ENCODE measurements around the gene S100A14. TPM values are rescaled to one million over a fixed set of nuclear protein-coding genes. Genes with fewer than 3 reads are reported as not detected.
"Not testable (repeated sequence)": the region's sequence is repeated elsewhere in the genome, so short reads cannot be mapped to it uniquely, and the experiment has no call there.

S100A14 gene
- polyA plus RNA-seq, 1 donor, result 437 TPM

DNA sequence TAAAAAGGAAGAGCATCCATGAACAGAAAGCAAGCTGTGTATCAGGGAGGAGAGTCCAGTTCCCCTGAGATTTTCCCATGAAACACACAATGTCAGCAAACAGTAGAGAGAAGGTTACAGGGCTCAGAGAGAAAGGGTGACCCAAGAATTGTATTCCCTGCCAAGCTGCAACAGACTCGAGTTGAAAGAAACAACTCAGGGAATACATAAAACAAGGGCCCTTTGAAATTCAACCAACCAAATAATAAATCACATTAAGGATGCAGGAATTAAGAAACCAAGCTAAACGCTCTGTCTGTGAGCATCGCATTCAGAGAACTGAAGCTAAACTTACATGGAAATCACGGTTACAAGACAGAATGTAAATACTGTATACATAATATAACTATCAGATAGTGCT is 23.4 kb downstream of the S100A14 start:
- H3K4me1 ChIP-seq (ENCODE audit: control insufficient read depth, insufficient read depth, low read length), result no peaks in the 10 kb centered on the region
- H3K27ac ChIP-seq (ENCODE audit: low read length), result no peak overlapping the region
- no peaks in the 10 kb centered on the region for H3K27me3 ChIP-seq (ENCODE audit: control insufficient read depth, insufficient read depth, low read length)
- DNase-seq, result no peak
- WGBS (ENCODE audit: insufficient coverage, low lambda C conversion rate), result 80% methylated on average over 1 of the region's 4 CpGs
- H3K9me3 ChIP-seq (ENCODE audit: control insufficient read depth, low read depth, low read length), result no peaks in the 10 kb centered on the region
- H3K36me3 ChIP-seq (ENCODE audit: control insufficient read depth, insufficient read depth, low read length), result no peaks in the 10 kb centered on the region
- H3K4me3 ChIP-seq (ENCODE audit: low read length), result no peak overlapping the region

DNA sequence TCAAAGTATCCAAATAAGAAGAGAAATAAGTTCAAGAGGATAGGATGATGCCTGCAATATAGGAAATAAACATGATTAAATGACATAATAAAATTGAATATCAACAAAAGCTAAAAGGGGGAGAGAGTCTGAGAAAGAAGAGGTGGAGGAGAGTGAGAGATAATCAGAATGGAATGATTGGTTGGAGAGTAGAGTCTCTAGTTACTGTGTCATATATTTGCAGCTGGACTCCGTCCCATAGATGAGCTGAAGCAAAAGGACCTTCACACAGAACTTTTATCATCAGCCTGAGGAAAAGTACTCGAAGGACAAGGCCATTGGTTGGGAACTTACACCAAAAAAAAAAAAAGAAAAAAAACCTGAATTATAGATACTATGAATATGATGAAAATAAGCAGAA is 27.6 kb downstream of the S100A14 start:
- H3K4me3 ChIP-seq (ENCODE audit: low read length), result no peak overlapping the region
- no peaks in the 10 kb centered on the region for H3K36me3 ChIP-seq (ENCODE audit: control insufficient read depth, insufficient read depth, low read length)
- no peaks in the 10 kb centered on the region for H3K9me3 ChIP-seq (ENCODE audit: control insufficient read depth, low read depth, low read length)
- H3K27me3 ChIP-seq (ENCODE audit: control insufficient read depth, insufficient read depth, low read length), result no peaks in the 10 kb centered on the region
- H3K4me1 ChIP-seq (ENCODE audit: control insufficient read depth, insufficient read depth, low read length), result no peaks in the 10 kb centered on the region
- H3K27ac ChIP-seq (ENCODE audit: low read length), result no peak overlapping the region
- DNase-seq, result no peak
- no CpG with 5 or more reads among the region's 2 CpGs for WGBS (ENCODE audit: insufficient coverage, low lambda C conversion rate)

GRCh38 chr1:153588033-153588432 is 28.1 kb downstream of the S100A14 start:
- not testable (repeated sequence) for H3K27ac ChIP-seq (ENCODE audit: low read length); H3K4me1 ChIP-seq (ENCODE audit: control insufficient read depth, insufficient read depth, low read length); DNase-seq; H3K27me3 ChIP-seq (ENCODE audit: control insufficient read depth, insufficient read depth, low read length); H3K36me3 ChIP-seq (ENCODE audit: control insufficient read depth, insufficient read depth, low read length); H3K4me3 ChIP-seq (ENCODE audit: low read length); H3K9me3 ChIP-seq (ENCODE audit: control insufficient read depth, low read depth, low read length)
- WGBS (ENCODE audit: insufficient coverage, low lambda C conversion rate), result 60% methylated on average over 1 of the region's 10 CpGs

DNA sequence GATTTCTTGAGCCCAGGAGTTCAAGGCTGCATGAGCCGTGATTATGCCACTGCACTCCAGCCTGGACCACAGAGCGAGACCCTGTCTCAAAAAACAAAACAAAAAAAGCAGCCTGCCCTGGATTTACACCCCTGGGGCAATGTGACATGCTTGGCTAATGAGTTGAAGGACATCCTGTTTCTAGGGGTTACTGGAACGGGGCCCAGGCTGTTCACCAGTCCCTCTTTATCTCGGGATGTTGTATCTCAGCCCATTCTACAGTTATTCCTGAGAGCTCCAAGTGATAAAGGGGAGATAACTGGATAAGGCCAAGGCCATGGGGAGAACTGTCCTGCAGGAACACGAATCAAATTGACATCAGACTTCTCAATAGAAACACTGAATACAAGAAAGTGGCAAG is 28.8 kb downstream of the S100A14 start:
- no peaks in the 10 kb centered on the region for H3K36me3 ChIP-seq (ENCODE audit: control insufficient read depth, insufficient read depth, low read length)
- no peak overlapping the region for H3K27ac ChIP-seq (ENCODE audit: low read length)
- WGBS (ENCODE audit: insufficient coverage, low lambda C conversion rate), result no CpG with 5 or more reads among the region's 5 CpGs
- no peaks in the 10 kb centered on the region for H3K9me3 ChIP-seq (ENCODE audit: control insufficient read depth, low read depth, low read length)
- H3K4me3 ChIP-seq (ENCODE audit: low read length), result no peak overlapping the region
- no peaks in the 10 kb centered on the region for H3K27me3 ChIP-seq (ENCODE audit: control insufficient read depth, insufficient read depth, low read length)
- DNase-seq, result no peak
- H3K4me1 ChIP-seq (ENCODE audit: control insufficient read depth, insufficient read depth, low read length), result no peaks in the 10 kb centered on the region

DNA sequence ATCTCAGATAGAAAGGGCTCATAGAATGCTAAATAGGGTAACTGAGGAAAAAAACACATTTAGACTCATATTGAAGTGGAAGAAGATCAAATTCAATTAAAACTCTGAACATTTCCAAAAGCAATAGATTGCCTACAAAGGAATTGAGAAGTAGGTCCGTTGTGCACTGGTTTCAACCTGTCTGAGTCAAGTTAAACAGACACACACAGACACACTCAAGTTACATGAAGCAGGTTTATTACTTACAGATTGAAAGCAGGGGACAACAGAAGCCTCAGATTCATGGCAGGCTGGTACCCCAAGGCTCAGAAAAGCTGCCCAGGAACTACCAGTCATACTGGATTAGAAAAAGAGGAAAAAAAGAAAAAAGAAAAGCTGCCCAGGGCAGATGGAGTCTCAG is 29.8 kb downstream of the S100A14 start:
- no CpG with 5 or more reads among the region's 1 CpG for WGBS (ENCODE audit: insufficient coverage, low lambda C conversion rate)

GRCh38 chr1:153585006-153585405 is 31.1 kb downstream of the S100A14 start:
- Histone ChIP-seq H3K4me1 (ENCODE audit: control insufficient read depth, insufficient read depth, low read length) (no peaks in the 10 kb centered on the region), H3K9me3 (ENCODE audit: control insufficient read depth, low read depth, low read length) (no peaks in the 10 kb centered on the region), H3K36me3 (ENCODE audit: control insufficient read depth, insufficient read depth, low read length) (no peaks in the 10 kb centered on the region), H3K27me3 (ENCODE audit: control insufficient read depth, insufficient read depth, low read length) (no peaks in the 10 kb centered on the region), H3K4me3 (ENCODE audit: low read length) (no peak overlapping the region), H3K27ac (ENCODE audit: low read length) (no peak overlapping the region)
- no peak for DNase-seq
- no CpG with 5 or more reads among the region's 1 CpG for WGBS (ENCODE audit: insufficient coverage, low lambda C conversion rate)

More for the DNA sequence above, 29.8 kb downstream of the S100A14 start:
- H3K27me3 ChIP-seq (ENCODE audit: control insufficient read depth, insufficient read depth, low read length), result no peaks in the 10 kb centered on the region
- no peak overlapping the region for H3K27ac ChIP-seq (ENCODE audit: low read length)
- H3K36me3 ChIP-seq (ENCODE audit: control insufficient read depth, insufficient read depth, low read length), result no peaks in the 10 kb centered on the region
- H3K4me1 ChIP-seq (ENCODE audit: control insufficient read depth, insufficient read depth, low read length), result no peaks in the 10 kb centered on the region
- H3K9me3 ChIP-seq (ENCODE audit: control insufficient read depth, low read depth, low read length), result no peaks in the 10 kb centered on the region
- H3K4me3 ChIP-seq (ENCODE audit: low read length), result no peak overlapping the region
- no peak for DNase-seq

DNA sequence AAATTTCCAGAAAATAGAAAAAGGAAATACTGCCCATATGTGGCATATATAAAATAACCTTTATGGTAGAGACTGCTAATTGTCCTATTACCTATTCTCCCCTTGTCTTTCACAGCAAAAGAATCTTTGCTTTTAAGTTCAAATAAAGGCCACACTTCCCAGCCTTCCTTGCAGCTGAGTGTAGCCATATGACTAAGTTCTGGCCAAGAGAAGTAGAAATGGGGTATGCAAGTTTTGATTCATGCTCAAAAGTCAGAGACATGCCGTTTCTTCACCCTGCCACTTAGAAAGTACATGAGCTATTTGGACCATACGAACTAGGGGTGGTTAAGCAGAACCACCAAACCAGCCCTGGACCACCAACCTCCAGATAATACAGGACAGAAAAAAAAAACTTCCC is 32.1 kb downstream of the S100A14 start:
- WGBS (ENCODE audit: insufficient coverage, low lambda C conversion rate), result 67% methylated on average over 2 of the region's 2 CpGs
- Histone ChIP-seq H3K4me3 (ENCODE audit: low read length) (no peak overlapping the region), H3K9me3 (ENCODE audit: control insufficient read depth, low read depth, low read length) (no peaks in the 10 kb centered on the region), H3K27ac (ENCODE audit: low read length) (no peak overlapping the region), H3K27me3 (ENCODE audit: control insufficient read depth, insufficient read depth, low read length) (no peaks in the 10 kb centered on the region), H3K36me3 (ENCODE audit: control insufficient read depth, insufficient read depth, low read length) (no peaks in the 10 kb centered on the region), H3K4me1 (ENCODE audit: control insufficient read depth, insufficient read depth, low read length) (no peaks in the 10 kb centered on the region)
- no peak for DNase-seq

DNA sequence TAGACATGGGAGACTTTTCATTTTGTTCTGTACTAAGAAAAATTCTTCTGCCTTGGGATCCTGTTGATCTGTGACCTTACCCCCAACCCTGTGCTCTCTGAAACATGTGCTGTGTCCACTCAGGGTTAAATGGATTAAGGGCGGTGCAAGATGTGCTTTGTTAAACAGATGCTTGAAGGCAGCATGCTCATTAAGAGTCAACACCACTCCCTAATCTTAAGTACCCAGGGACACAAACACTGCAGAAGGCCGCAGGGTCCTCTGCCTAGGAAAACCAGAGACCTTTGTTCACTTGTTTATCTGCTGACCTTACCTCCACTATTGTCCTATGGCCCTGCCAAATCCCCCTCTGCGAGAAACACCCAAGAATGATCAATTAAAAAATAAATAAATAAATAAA is 32.6 kb downstream of the S100A14 start:
- no CpG with 5 or more reads among the region's 3 CpGs for WGBS (ENCODE audit: insufficient coverage, low lambda C conversion rate)
- DNase-seq, result not testable (repeated sequence)

GRCh38 chr1:153582836-153583235 is 33.3 kb downstream of the S100A14 start:
- H3K36me3 ChIP-seq (ENCODE audit: control insufficient read depth, insufficient read depth, low read length); H3K27me3 ChIP-seq (ENCODE audit: control insufficient read depth, insufficient read depth, low read length); DNase-seq; H3K4me3 ChIP-seq (ENCODE audit: low read length); H3K4me1 ChIP-seq (ENCODE audit: control insufficient read depth, insufficient read depth, low read length); H3K27ac ChIP-seq (ENCODE audit: low read length); H3K9me3 ChIP-seq (ENCODE audit: control insufficient read depth, low read depth, low read length): not testable (repeated sequence)
- WGBS (ENCODE audit: insufficient coverage, low lambda C conversion rate), result no CpG with 5 or more reads among the region's 34 CpGs

More for the DNA sequence above, 32.6 kb downstream of the S100A14 start:
- H3K36me3 ChIP-seq (ENCODE audit: control insufficient read depth, insufficient read depth, low read length); H3K4me1 ChIP-seq (ENCODE audit: control insufficient read depth, insufficient read depth, low read length); H3K27me3 ChIP-seq (ENCODE audit: control insufficient read depth, insufficient read depth, low read length); H3K4me3 ChIP-seq (ENCODE audit: low read length); H3K9me3 ChIP-seq (ENCODE audit: control insufficient read depth, low read depth, low read length); H3K27ac ChIP-seq (ENCODE audit: low read length): not testable (repeated sequence)

- Histone ChIP-seq H3K36me3 (ENCODE audit: control insufficient read depth, insufficient read depth, low read length) (no peaks in the 10 kb centered on the region), H3K9me3 (ENCODE audit: control insufficient read depth, low read depth, low read length) (peaks cover 4% of the 10 kb centered on the region), H3K27me3 (ENCODE audit: control insufficient read depth, insufficient read depth, low read length) (no peaks in the 10 kb centered on the region), H3K4me1 (ENCODE audit: control insufficient read depth, insufficient read depth, low read length) (peaks cover 2% of the 10 kb centered on the region), H3K4me3 (ENCODE audit: low read length) (no peak overlapping the region), H3K27ac (ENCODE audit: low read length) (no peak overlapping the region)
- WGBS (ENCODE audit: insufficient coverage, low lambda C conversion rate), result no CpG with 5 or more reads among the region's 3 CpGs
- DNase-seq, result no peak
Observed at GRCh38 chr1:153578936-153579335, 37.2 kb downstream of the S100A14 start.

DNA sequence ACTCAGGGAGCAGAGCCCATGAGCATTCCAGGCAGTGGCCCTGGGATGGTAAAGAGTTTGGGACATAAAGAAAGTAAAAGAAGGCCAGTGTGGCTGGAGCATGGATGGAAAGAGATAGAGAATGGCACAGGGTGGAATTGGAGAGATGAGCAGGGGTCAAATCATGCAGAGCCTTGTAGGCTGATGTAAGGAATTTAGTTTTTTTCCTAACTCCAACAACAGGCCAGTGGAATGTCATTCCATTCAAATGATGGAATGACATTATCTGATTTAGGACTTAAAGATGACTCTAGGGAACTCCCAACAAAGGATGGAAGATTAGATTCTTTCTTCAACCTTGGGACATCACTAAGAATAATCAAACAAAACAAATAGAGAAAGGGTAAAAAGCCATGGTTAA is 37.6 kb downstream of the S100A14 start:
- Histone ChIP-seq H3K4me1 (ENCODE audit: control insufficient read depth, insufficient read depth, low read length) (peaks cover 2% of the 10 kb centered on the region), H3K36me3 (ENCODE audit: control insufficient read depth, insufficient read depth, low read length) (no peaks in the 10 kb centered on the region), H3K9me3 (ENCODE audit: control insufficient read depth, low read depth, low read length) (peaks cover 4% of the 10 kb centered on the region), H3K27ac (ENCODE audit: low read length) (no peak overlapping the region), H3K27me3 (ENCODE audit: control insufficient read depth, insufficient read depth, low read length) (no peaks in the 10 kb centered on the region), H3K4me3 (ENCODE audit: low read length) (no peak overlapping the region)
- DNase-seq, result no peak

All from large intestine (tissue), 3 donors.